Measurements from ENCODE around the gene IP6K1. TPM values are rescaled to one million over a fixed set of nuclear protein-coding genes. Genes with fewer than 3 reads are reported as not detected.
"Not testable (repeated sequence)": the region's sequence is repeated elsewhere in the genome, so short reads cannot be mapped to it uniquely, and the experiment has no call there.

Gene IP6K1
- total and polyA plus RNA-seq, 2 donors (not counting 1 experiment from before 2014, with no cell fraction given): 27.8 to 77.8 TPM

DNA sequence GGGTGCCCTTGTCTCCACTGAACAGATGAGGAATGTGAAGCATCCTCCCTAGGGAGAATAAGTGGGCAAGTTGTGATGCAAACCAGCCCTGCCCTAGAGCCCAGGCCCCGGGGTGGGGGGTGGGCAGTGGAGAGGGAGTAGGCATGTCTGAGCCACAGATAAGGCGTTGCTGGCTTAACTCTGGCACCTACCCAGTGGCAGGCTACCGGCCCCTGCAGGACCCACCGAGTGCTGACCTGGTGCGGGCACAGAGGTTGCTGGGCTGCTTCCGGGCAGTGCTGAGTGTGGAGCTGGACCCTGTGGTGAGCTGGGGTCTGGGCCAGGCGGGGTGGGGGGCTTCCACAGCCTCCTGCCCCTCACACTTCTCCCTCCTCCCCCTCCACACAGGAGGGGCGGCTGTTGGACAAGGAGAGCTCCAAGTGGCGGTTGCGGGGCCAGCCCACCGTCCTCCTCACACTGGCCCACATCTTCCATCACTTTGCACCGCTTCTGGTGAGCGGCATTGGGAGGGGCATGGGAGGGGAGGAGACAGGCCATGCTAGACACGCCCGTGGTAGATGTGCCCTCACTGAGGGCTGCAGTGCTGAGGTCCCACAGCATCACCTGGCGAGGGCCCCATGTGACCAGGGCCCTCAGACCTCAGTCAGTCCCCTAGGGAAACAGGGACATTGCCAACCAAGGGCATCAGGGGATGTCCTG is 86.9 kb downstream of the IP6K1 start:
- Mint-ChIP-seq H3K4me3 (no peak overlapping the region), H3K27me3 (no peaks in the 10 kb centered on the region), H3K4me1 (peaks cover 4% of the 10 kb centered on the region), H3K9me3 (ENCODE audit: insufficient read depth) (no peaks in the 10 kb centered on the region), H3K27ac (no peak overlapping the region)
- Histone ChIP-seq H4K20me1 (ENCODE audit: control insufficient read depth, insufficient read depth, low read length, poor library complexity, severe bottlenecking) (no peaks in the 10 kb centered on the region), H3K4me1 (ENCODE audit: control insufficient read depth in 2 of 2, insufficient read depth in 2 of 2, low read length in 2 of 2) (no peaks in the 10 kb centered on the region), H3K9ac (ENCODE audit: low read length) (no peak overlapping the region), H3K4me2 (replicated peaks; ENCODE audit: low read depth, low read length, poor library complexity, severe bottlenecking) (no peak overlapping the region), H3K27ac (ENCODE audit: low read length in 2 of 2) (no peak overlapping the region), H2AFZ (ENCODE audit: insufficient read depth, low read depth, low read length, poor library complexity, severe bottlenecking) (no peak overlapping the region), H3K36me3 (replicated peaks in 1 of 2; ENCODE audit: control extremely low read depth in 1 of 2, control insufficient read depth in 1 of 2, extremely low read depth in 1 of 2, insufficient read depth in 2 of 2, low read length in 1 of 2) (peaks cover 0 to 40% of the 10 kb centered on the region in 2 experiments), H3K27me3 (replicated peaks in 1 of 4; ENCODE audit: control extremely low read depth in 1 of 4, control insufficient read depth in 3 of 4, insufficient read depth in 4 of 4, low read length in 3 of 4) (no peaks in the 10 kb centered on the region), H3K79me2 (ENCODE audit: control insufficient read depth, insufficient read depth, low read length) (peaks cover 8% of the 10 kb centered on the region), H3K9me3 (ENCODE audit: control extremely low read depth in 1 of 3, control insufficient read depth in 2 of 3, insufficient read depth in 1 of 3, low read length in 2 of 3) (peaks cover 0 to 3% (median 0%) of the 10 kb centered on the region in 3 donors), H3K4me3 (ENCODE audit: control extremely low read depth in 1 of 5, extremely low read depth in 1 of 5, insufficient read depth in 1 of 5, low read depth in 2 of 5, low read length in 4 of 5) (no peak overlapping the region)
- 92% methylated on average over 14 of the region's 16 CpGs for WGBS (ENCODE audit: insufficient coverage)
- ATAC-seq (ENCODE audit: low read depth) (no peak), DNase-seq (no peak)
- TF ChIP-seq, protein P1, sequence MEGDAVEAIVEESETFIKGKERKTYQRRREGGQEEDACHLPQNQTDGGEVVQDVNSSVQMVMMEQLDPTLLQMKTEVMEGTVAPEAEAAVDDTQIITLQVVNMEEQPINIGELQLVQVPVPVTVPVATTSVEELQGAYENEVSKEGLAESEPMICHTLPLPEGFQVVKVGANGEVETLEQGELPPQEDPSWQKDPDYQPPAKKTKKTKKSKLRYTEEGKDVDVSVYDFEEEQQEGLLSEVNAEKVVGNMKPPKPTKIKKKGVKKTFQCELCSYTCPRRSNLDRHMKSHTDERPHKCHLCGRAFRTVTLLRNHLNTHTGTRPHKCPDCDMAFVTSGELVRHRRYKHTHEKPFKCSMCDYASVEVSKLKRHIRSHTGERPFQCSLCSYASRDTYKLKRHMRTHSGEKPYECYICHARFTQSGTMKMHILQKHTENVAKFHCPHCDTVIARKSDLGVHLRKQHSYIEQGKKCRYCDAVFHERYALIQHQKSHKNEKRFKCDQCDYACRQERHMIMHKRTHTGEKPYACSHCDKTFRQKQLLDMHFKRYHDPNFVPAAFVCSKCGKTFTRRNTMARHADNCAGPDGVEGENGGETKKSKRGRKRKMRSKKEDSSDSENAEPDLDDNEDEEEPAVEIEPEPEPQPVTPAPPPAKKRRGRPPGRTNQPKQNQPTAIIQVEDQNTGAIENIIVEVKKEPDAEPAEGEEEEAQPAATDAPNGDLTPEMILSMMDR (IDR thresholded peaks at IDR 0.05): no peak
- no peak for TF ChIP-seq EZH2 (IDR thresholded peaks at IDR 0.05; ENCODE audit: borderline replicate concordance, insufficient read depth, low read depth, low read length, poor library complexity, severe bottlenecking)
- ChIA-PET POLR2A (no interaction called here), CTCF (no interaction called here)
- intact Hi-C loops (cut with micrococcal nuclease): no loop called here

DNA sequence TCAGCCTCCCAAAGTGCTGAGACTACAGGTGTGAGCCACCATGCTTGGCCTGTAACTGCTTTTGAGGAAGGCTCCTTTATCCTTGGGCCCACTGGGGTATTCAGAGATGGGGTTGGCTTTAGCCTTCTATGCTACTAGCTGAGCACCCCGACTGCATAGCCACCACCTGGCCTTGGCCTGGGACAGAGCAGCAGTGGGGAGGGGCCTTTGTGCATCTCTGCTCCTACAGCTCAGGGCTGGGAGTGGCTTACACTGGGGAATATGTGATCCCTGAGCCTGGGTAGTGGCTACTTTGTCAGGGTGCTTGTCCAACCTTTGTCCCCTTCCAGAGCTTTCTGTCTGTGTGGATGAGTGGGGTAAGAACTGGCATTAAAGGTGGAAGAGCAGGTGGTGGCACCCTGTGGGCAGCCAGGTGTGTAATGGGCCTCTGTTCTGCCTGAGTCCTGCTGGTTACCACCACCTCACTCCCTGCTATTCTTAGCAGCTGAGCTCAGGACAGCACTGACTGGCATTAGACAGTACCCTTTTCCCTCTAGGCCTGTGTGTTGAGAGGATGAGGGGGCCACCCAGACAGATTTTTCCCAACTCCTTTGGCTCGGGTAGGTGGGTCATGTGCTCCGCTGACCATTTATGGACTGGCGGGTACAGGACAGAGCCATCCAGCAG is 90.9 kb downstream of the IP6K1 start:
- H3K27ac ChIP-seq (ENCODE audit: low read length in 2 of 2): not testable (repeated sequence)

GRCh38 chr3:49694409-49695070 is 91.8 kb downstream of the IP6K1 start:
- DNase-seq; H3K4me2 ChIP-seq (replicated peaks; ENCODE audit: low read depth, low read length, poor library complexity, severe bottlenecking); H3K9ac ChIP-seq (ENCODE audit: low read length); H3K27me3 ChIP-seq (replicated peaks in 1 of 4; ENCODE audit: control extremely low read depth in 1 of 4, control insufficient read depth in 3 of 4, insufficient read depth in 4 of 4, low read length in 3 of 4); H4K20me1 ChIP-seq (ENCODE audit: control insufficient read depth, insufficient read depth, low read length, poor library complexity, severe bottlenecking); H2AFZ ChIP-seq (ENCODE audit: insufficient read depth, low read depth, low read length, poor library complexity, severe bottlenecking); ATAC-seq (ENCODE audit: low read depth); H3K9me3 ChIP-seq (ENCODE audit: control extremely low read depth in 1 of 3, control insufficient read depth in 2 of 3, insufficient read depth in 1 of 3, low read length in 2 of 3); intact Hi-C loops (cut with micrococcal nuclease); H3K27me3 Mint-ChIP-seq; H3K9me3 Mint-ChIP-seq (ENCODE audit: insufficient read depth); H3K27ac Mint-ChIP-seq; CTCF ChIA-PET; H3K4me3 ChIP-seq (ENCODE audit: control extremely low read depth in 1 of 5, extremely low read depth in 1 of 5, insufficient read depth in 1 of 5, low read depth in 2 of 5, low read length in 4 of 5); POLR2A ChIA-PET; H3K4me3 Mint-ChIP-seq; H3K27ac ChIP-seq (ENCODE audit: low read length in 2 of 2): not testable (repeated sequence)
- Histone ChIP-seq H3K79me2 (ENCODE audit: control insufficient read depth, insufficient read depth, low read length) (peaks cover 29% of the 10 kb centered on the region), H3K36me3 (replicated peaks in 1 of 2; ENCODE audit: control extremely low read depth in 1 of 2, control insufficient read depth in 1 of 2, extremely low read depth in 1 of 2, insufficient read depth in 2 of 2, low read length in 1 of 2) (peaks cover 0 to 21% of the 10 kb centered on the region in 2 experiments), H3K4me1 (ENCODE audit: control insufficient read depth in 2 of 2, insufficient read depth in 2 of 2, low read length in 2 of 2) (peaks cover 7 to 17% of the 10 kb centered on the region in 2 donors)
- H3K4me1 Mint-ChIP-seq: peaks cover 23% of the 10 kb centered on the region
- 100% methylated on average over 3 of the region's 6 CpGs for WGBS (ENCODE audit: insufficient coverage)

More for the DNA sequence above, 90.9 kb downstream of the IP6K1 start:
- H3K27ac Mint-ChIP-seq; H3K27me3 ChIP-seq (replicated peaks in 1 of 4; ENCODE audit: control extremely low read depth in 1 of 4, control insufficient read depth in 3 of 4, insufficient read depth in 4 of 4, low read length in 3 of 4); H3K4me3 ChIP-seq (ENCODE audit: control extremely low read depth in 1 of 5, extremely low read depth in 1 of 5, insufficient read depth in 1 of 5, low read depth in 2 of 5, low read length in 4 of 5); H4K20me1 ChIP-seq (ENCODE audit: control insufficient read depth, insufficient read depth, low read length, poor library complexity, severe bottlenecking); H3K9ac ChIP-seq (ENCODE audit: low read length); H3K9me3 Mint-ChIP-seq (ENCODE audit: insufficient read depth); H3K9me3 ChIP-seq (ENCODE audit: control extremely low read depth in 1 of 3, control insufficient read depth in 2 of 3, insufficient read depth in 1 of 3, low read length in 2 of 3); H2AFZ ChIP-seq (ENCODE audit: insufficient read depth, low read depth, low read length, poor library complexity, severe bottlenecking); H3K4me1 ChIP-seq (ENCODE audit: control insufficient read depth in 2 of 2, insufficient read depth in 2 of 2, low read length in 2 of 2); H3K4me3 Mint-ChIP-seq; POLR2A ChIA-PET; H3K4me2 ChIP-seq (replicated peaks; ENCODE audit: low read depth, low read length, poor library complexity, severe bottlenecking); intact Hi-C loops (cut with micrococcal nuclease); H3K27me3 Mint-ChIP-seq; DNase-seq: not testable (repeated sequence)
- H3K4me1 Mint-ChIP-seq: peaks cover 14% of the 10 kb centered on the region
- Histone ChIP-seq H3K36me3 (replicated peaks in 1 of 2; ENCODE audit: control extremely low read depth in 1 of 2, control insufficient read depth in 1 of 2, extremely low read depth in 1 of 2, insufficient read depth in 2 of 2, low read length in 1 of 2) (peaks cover 0 to 24% of the 10 kb centered on the region in 2 experiments), H3K79me2 (ENCODE audit: control insufficient read depth, insufficient read depth, low read length) (peaks cover 20% of the 10 kb centered on the region)
- ATAC-seq (ENCODE audit: low read depth): peak; percentile 14
- WGBS (ENCODE audit: insufficient coverage): 100% methylated on average over 1 of the region's 4 CpGs
- CTCF ChIA-PET: interaction anchor here (0.6 kb wide), 1 partner anchor 151 kb away, joined by 3 read pairs; no protein-coding TSS in a partner anchor
